Mesendoderm (in vitro differentiated cells): ENCODE data around the gene SSBP2.
"Not testable (repeated sequence)": the region's sequence is repeated elsewhere in the genome, so short reads cannot be mapped to it uniquely, and the experiment has no call there.

Source experiments
- DNase-seq: peaks from one replicate; pipeline ENCODE4 v3.0.0; 2013
- H2AK5ac ChIP-seq: 2 replicates; pipeline ENCODE4 v1.6.1; 2013; ENCODE audit warnings: low read length, inconsistent platforms
- H2BK120ac ChIP-seq: 2 replicates; pipeline ENCODE4 v1.6.1; 2013; ENCODE audit warnings: low read depth, mild to moderate bottlenecking, low read length, moderate library complexity, mixed read lengths
- H2BK15ac ChIP-seq: replicated peaks from 2 replicates; pipeline ENCODE4 v1.6.1; 2013; ENCODE audit warnings: low read depth, mild to moderate bottlenecking, moderate library complexity
- H2BK5ac ChIP-seq: 2 replicates; pipeline ENCODE4 v1.6.1; 2013; ENCODE audit warnings: low read length, inconsistent platforms
- H3K18ac ChIP-seq: 2 replicates; pipeline ENCODE4 v1.6.1; 2013; ENCODE audit warnings: mild to moderate bottlenecking, low read length, mixed read lengths
- H3K23ac ChIP-seq: one replicate; pipeline ENCODE4 v1.6.1; 2013; ENCODE audit warnings: low read length
- H3K27ac ChIP-seq: 2 replicates; pipeline ENCODE4 v1.5.1; 2013; ENCODE audit warnings: low read depth, mild to moderate bottlenecking, inconsistent platforms, low read length, moderate library complexity
- H3K27me3 ChIP-seq: 2 replicates; pipeline ENCODE4 v1.6.1; 2013; ENCODE audit warnings: low read length, control low read depth, mild to moderate bottlenecking, inconsistent platforms; ENCODE audit not compliant: insufficient read depth, poor library complexity
- H3K36me3 ChIP-seq: 2 replicates; pipeline ENCODE4 v1.6.1; 2013; ENCODE audit warnings: low read length, inconsistent platforms; ENCODE audit not compliant: control insufficient read depth, insufficient read depth
- H3K4ac ChIP-seq: one replicate; pipeline ENCODE4 v1.6.1; 2013; ENCODE audit warnings: low read depth, mild to moderate bottlenecking, low read length, moderate library complexity
- H3K4me1 ChIP-seq: 2 replicates; pipeline ENCODE4 v1.6.1; 2013; ENCODE audit warnings: low read depth, low read length, inconsistent platforms; ENCODE audit not compliant: control insufficient read depth
- H3K4me2 ChIP-seq: 2 replicates; pipeline ENCODE4 v1.6.1; 2013; ENCODE audit warnings: low read length
- H3K4me3 ChIP-seq: 2 replicates; pipeline ENCODE4 v1.5.1; 2013; ENCODE audit warnings: mild to moderate bottlenecking, low read length
- H3K56ac ChIP-seq: one replicate; pipeline ENCODE4 v1.6.1; 2013; ENCODE audit warnings: low read length
- H3K79me1 ChIP-seq: 2 replicates; pipeline ENCODE4 v1.6.1; 2013; ENCODE audit warnings: low read length, inconsistent platforms
- H3K79me2 ChIP-seq: 2 replicates; pipeline ENCODE4 v1.6.1; 2013; ENCODE audit warnings: mild to moderate bottlenecking, low read length; ENCODE audit not compliant: control insufficient read depth, insufficient read depth
- H3K9ac ChIP-seq: 2 replicates; pipeline ENCODE4 v1.6.1; 2013; ENCODE audit warnings: low read length, inconsistent platforms
- H4K5ac ChIP-seq: one replicate; pipeline ENCODE4 v1.6.1; 2013; ENCODE audit warnings: low read length
- H4K8ac ChIP-seq: one replicate; pipeline ENCODE4 v1.6.1; 2013; ENCODE audit warnings: low read depth, mild to moderate bottlenecking, control low read depth, low read length, moderate library complexity
- WGBS: extraction: QIAGEN DNeasy Blood & Tissue Kit; methylation state at CpG from one replicate; pipeline ENCODE4 v1.1.7; 2013; ENCODE audit warnings: low lambda C conversion rate, missing lambda C conversion rate; ENCODE audit not compliant: insufficient coverage; ENCODE audit errors: extremely low coverage; 5-methylcytosine and 5-hydroxymethylcytosine counted together

Gene SSBP2

GRCh38 chr5:81718300-81718699, 32.6 kb downstream of the SSBP2 start:
- no peak overlapping the region for H2BK5ac ChIP-seq
- H3K27me3 ChIP-seq = no peaks in the 10 kb centered on the region
- H4K8ac ChIP-seq = no peak overlapping the region
- H3K79me2 ChIP-seq = no peaks in the 10 kb centered on the region
- H3K27ac ChIP-seq = no peak overlapping the region
- peak; percentile 65 for DNase-seq
- H3K4me1 ChIP-seq = peaks cover 5% of the 10 kb centered on the region
- H3K79me1 ChIP-seq = no peaks in the 10 kb centered on the region
- WGBS = no CpG with 5 or more reads among the region's 6 CpGs
- no peak overlapping the region for H4K5ac ChIP-seq
- no peak overlapping the region for H3K9ac ChIP-seq
- no peak overlapping the region for H2BK15ac ChIP-seq
- no peak overlapping the region for H2BK120ac ChIP-seq
- H3K4me2 ChIP-seq = no peak overlapping the region
- H3K36me3 ChIP-seq = no peaks in the 10 kb centered on the region
- no peak overlapping the region for H3K18ac ChIP-seq
- H3K23ac ChIP-seq = no peak overlapping the region
- H3K56ac ChIP-seq = no peak overlapping the region
- H2AK5ac ChIP-seq = no peak overlapping the region
- no peak overlapping the region for H3K4me3 ChIP-seq
- no peak overlapping the region for H3K4ac ChIP-seq

GRCh38 chr5:81717860-81718259, 33.0 kb downstream of the SSBP2 start:
- Histone ChIP-seq H3K4me2 (no peak overlapping the region), H3K4me3 (no peak overlapping the region), H3K9ac (no peak overlapping the region), H2BK120ac (no peak overlapping the region), H3K23ac (no peak overlapping the region), H3K18ac (no peak overlapping the region), H2BK15ac (no peak overlapping the region), H3K36me3 (no peaks in the 10 kb centered on the region), H3K4me1 (peaks cover 5% of the 10 kb centered on the region), H3K56ac (no peak overlapping the region), H2BK5ac (no peak overlapping the region), H3K27ac (no peak overlapping the region), H4K5ac (no peak overlapping the region), H3K27me3 (no peaks in the 10 kb centered on the region), H4K8ac (no peak overlapping the region), H3K79me1 (no peaks in the 10 kb centered on the region), H3K79me2 (no peaks in the 10 kb centered on the region), H3K4ac (no peak overlapping the region), H2AK5ac (no peak overlapping the region)
- no peak for DNase-seq
- no CpG with 5 or more reads among the region's 4 CpGs for WGBS

GRCh38 chr5:81717226-81717625, 33.7 kb downstream of the SSBP2 start:
- DNase-seq = no peak
- H3K79me1 ChIP-seq = no peaks in the 10 kb centered on the region
- no peak overlapping the region for H2BK120ac ChIP-seq
- no peaks in the 10 kb centered on the region for H3K27me3 ChIP-seq
- WGBS = no CpG with 5 or more reads among the region's 1 CpG
- no peak overlapping the region for H3K18ac ChIP-seq
- no peaks in the 10 kb centered on the region for H3K36me3 ChIP-seq
- H3K4me2 ChIP-seq = no peak overlapping the region
- H3K4me1 ChIP-seq = peaks cover 5% of the 10 kb centered on the region
- H3K27ac ChIP-seq = no peak overlapping the region
- no peak overlapping the region for H2BK15ac ChIP-seq
- no peak overlapping the region for H4K5ac ChIP-seq
- no peak overlapping the region for H2BK5ac ChIP-seq
- H3K79me2 ChIP-seq = no peaks in the 10 kb centered on the region
- H3K56ac ChIP-seq = no peak overlapping the region
- H3K4ac ChIP-seq = no peak overlapping the region
- H4K8ac ChIP-seq = no peak overlapping the region
- no peak overlapping the region for H3K9ac ChIP-seq
- no peak overlapping the region for H2AK5ac ChIP-seq
- no peak overlapping the region for H3K23ac ChIP-seq
- no peak overlapping the region for H3K4me3 ChIP-seq

- H3K27ac ChIP-seq, H2BK5ac ChIP-seq, H3K9ac ChIP-seq, DNase-seq, H4K5ac ChIP-seq, H3K56ac ChIP-seq, H3K4me2 ChIP-seq, H3K36me3 ChIP-seq, H3K79me1 ChIP-seq, H3K18ac ChIP-seq, H2BK15ac ChIP-seq, H3K27me3 ChIP-seq, H3K4me3 ChIP-seq, H2AK5ac ChIP-seq, H3K4ac ChIP-seq, H3K4me1 ChIP-seq, H2BK120ac ChIP-seq, H3K79me2 ChIP-seq, H3K23ac ChIP-seq, H4K8ac ChIP-seq: not testable (repeated sequence)
- no CpG with 5 or more reads among the region's 2 CpGs for WGBS
These were observed 36.8 kb downstream of the SSBP2 start for GRCh38 chr5:81714076-81714475.

- Histone ChIP-seq H3K18ac (no peak overlapping the region), H3K4me1 (no peaks in the 10 kb centered on the region), H3K36me3 (no peaks in the 10 kb centered on the region), H3K79me2 (no peaks in the 10 kb centered on the region), H4K8ac (no peak overlapping the region), H4K5ac (no peak overlapping the region), H2BK15ac (no peak overlapping the region), H2BK5ac (no peak overlapping the region), H2AK5ac (no peak overlapping the region), H3K4me2 (no peak overlapping the region), H3K23ac (no peak overlapping the region), H3K27me3 (no peaks in the 10 kb centered on the region), H3K56ac (no peak overlapping the region), H3K9ac (no peak overlapping the region), H3K27ac (no peak overlapping the region), H3K79me1 (no peaks in the 10 kb centered on the region), H2BK120ac (no peak overlapping the region), H3K4ac (no peak overlapping the region), H3K4me3 (no peak overlapping the region)
- no peak for DNase-seq
- WGBS = no CpG with 5 or more reads among the region's 1 CpG
These were observed 42.0 kb downstream of the SSBP2 start for GRCh38 chr5:81708889-81709288.

GRCh38 chr5:81703840-81704239, 47.1 kb downstream of the SSBP2 start:
- H2BK120ac ChIP-seq = no peak overlapping the region
- no peak overlapping the region for H3K56ac ChIP-seq
- no peak overlapping the region for H3K18ac ChIP-seq
- no peak overlapping the region for H3K4me3 ChIP-seq
- no peak overlapping the region for H3K4ac ChIP-seq
- WGBS = no CpG with 5 or more reads among the region's 2 CpGs
- no peak overlapping the region for H4K5ac ChIP-seq
- no peak overlapping the region for H2AK5ac ChIP-seq
- H3K27ac ChIP-seq = no peak overlapping the region
- no peak overlapping the region for H4K8ac ChIP-seq
- H3K4me1 ChIP-seq = no peaks in the 10 kb centered on the region
- no peak overlapping the region for H3K9ac ChIP-seq
- H3K79me1 ChIP-seq = no peaks in the 10 kb centered on the region
- H3K23ac ChIP-seq = no peak overlapping the region
- no peaks in the 10 kb centered on the region for H3K27me3 ChIP-seq
- no peaks in the 10 kb centered on the region for H3K79me2 ChIP-seq
- H3K4me2 ChIP-seq = no peak overlapping the region
- no peak for DNase-seq
- H2BK15ac ChIP-seq = no peak overlapping the region
- H3K36me3 ChIP-seq = no peaks in the 10 kb centered on the region
- H2BK5ac ChIP-seq = no peak overlapping the region
